Mononuclear cell (primary cell): ENCODE data around the gene GNPDA2. TPM values are rescaled to one million over a fixed set of nuclear protein-coding genes. Genes with fewer than 3 reads are reported as not detected.
"Not testable (repeated sequence)": the region's sequence is repeated elsewhere in the genome, so short reads cannot be mapped to it uniquely, and the experiment has no call there.

Source experiments
- H3K27me3 ChIP-seq: 2 replicates; pipeline ENCODE4 v1.6.0; 2011; ENCODE audit warnings: low read length, control low read depth; ENCODE audit not compliant: insufficient read depth
- H3K4me1 ChIP-seq: 2 replicates; pipeline ENCODE4 v1.5.1; 2011; ENCODE audit warnings: mild to moderate bottlenecking, low read length, control low read depth; ENCODE audit not compliant: insufficient read depth
- H3K4me3 ChIP-seq: 2 replicates; pipeline ENCODE4 v1.5.1; 2011; ENCODE audit warnings: mild to moderate bottlenecking, low read length, moderate library complexity
- H3K9me3 ChIP-seq: 2 replicates; pipeline ENCODE4 v1.5.1; 2011; ENCODE audit warnings: low read depth, mild to moderate bottlenecking, control low read depth, low read length
- total RNA-seq: library from RNA; depleted of rRNA; stranded (reverse); fragments of >200 nt; gene quantifications from one replicate; pipeline ENCODE4 v1.2.3, GENCODE V29; 2012

GNPDA2 gene
- 12.6 TPM for total RNA-seq

- Histone ChIP-seq H3K27me3 (peaks cover 1% of the 10 kb centered on the region), H3K9me3 (no peaks in the 10 kb centered on the region), H3K4me1 (peaks cover 23% of the 10 kb centered on the region), H3K4me3 (peak within 1 kb of the TSS; percentile 70)
Observed at GRCh38 chr4:44726038-44726871, at the start of gene GNPDA2. GNPDA2 (minus strand) TSS chr4:44726556; CDS start chr4:44722207, 4,349 bp downstream.

- no peaks in the 10 kb centered on the region for H3K4me1 ChIP-seq
Observed at GRCh38 chr4:44772340-44772739, 46.0 kb upstream of the GNPDA2 start.

GRCh38 chr4:44771789-44772188, 45.4 kb upstream of the GNPDA2 start:
- no peaks in the 10 kb centered on the region for H3K27me3 ChIP-seq
- no peak overlapping the region for H3K4me3 ChIP-seq
- H3K9me3 ChIP-seq, result no peaks in the 10 kb centered on the region
- H3K4me1 ChIP-seq, result no peaks in the 10 kb centered on the region

More at GRCh38 chr4:44772340-44772739, 46.0 kb upstream of the GNPDA2 start:
- Histone ChIP-seq H3K27me3 (no peaks in the 10 kb centered on the region), H3K4me3 (no peak overlapping the region), H3K9me3 (no peaks in the 10 kb centered on the region)

- peaks cover 8% of the 10 kb centered on the region for H3K27me3 ChIP-seq
- no peaks in the 10 kb centered on the region for H3K4me1 ChIP-seq
- H3K9me3 ChIP-seq, result no peaks in the 10 kb centered on the region
- no peak overlapping the region for H3K4me3 ChIP-seq
Observed at GRCh38 chr4:44766453-44766852, 40.1 kb upstream of the GNPDA2 start.

- no peaks in the 10 kb centered on the region for H3K9me3 ChIP-seq
- H3K4me3 ChIP-seq, result no peak overlapping the region
- peaks cover 18% of the 10 kb centered on the region for H3K27me3 ChIP-seq
- H3K4me1 ChIP-seq, result no peaks in the 10 kb centered on the region
Observed at GRCh38 chr4:44765116-44765515, 38.8 kb upstream of the GNPDA2 start.

GRCh38 chr4:44761306-44761705, 35.0 kb upstream of the GNPDA2 start:
- no peak overlapping the region for H3K4me3 ChIP-seq
- H3K27me3 ChIP-seq, result peaks cover 18% of the 10 kb centered on the region
- H3K4me1 ChIP-seq, result no peaks in the 10 kb centered on the region
- H3K9me3 ChIP-seq, result no peaks in the 10 kb centered on the region

GRCh38 chr4:44760142-44760898, 34.0 kb upstream of the GNPDA2 start:
- H3K4me3 ChIP-seq, result no peak overlapping the region
- no peaks in the 10 kb centered on the region for H3K4me1 ChIP-seq
- peaks cover 17% of the 10 kb centered on the region for H3K27me3 ChIP-seq

GRCh38 chr4:44756559-44756958, 30.2 kb upstream of the GNPDA2 start:
- Histone ChIP-seq H3K4me3 (no peak overlapping the region), H3K4me1 (no peaks in the 10 kb centered on the region), H3K27me3 (peaks cover 16% of the 10 kb centered on the region), H3K9me3 (no peaks in the 10 kb centered on the region)

More at GRCh38 chr4:44760142-44760898, 34.0 kb upstream of the GNPDA2 start:
- H3K9me3 ChIP-seq, result no peaks in the 10 kb centered on the region

- Histone ChIP-seq H3K9me3 (no peaks in the 10 kb centered on the region), H3K4me1 (no peaks in the 10 kb centered on the region), H3K27me3 (peaks cover 7% of the 10 kb centered on the region), H3K4me3 (no peak overlapping the region)
Observed at GRCh38 chr4:44740201-44740600, 13.8 kb upstream of the GNPDA2 start.

- H3K9me3 ChIP-seq, result no peaks in the 10 kb centered on the region
- no peak overlapping the region for H3K4me3 ChIP-seq
- H3K27me3 ChIP-seq, result peaks cover 10% of the 10 kb centered on the region
- H3K4me1 ChIP-seq, result no peaks in the 10 kb centered on the region
Observed at GRCh38 chr4:44738615-44739014, 12.3 kb upstream of the GNPDA2 start.

- Histone ChIP-seq H3K4me1 (no peaks in the 10 kb centered on the region), H3K27me3 (peaks cover 18% of the 10 kb centered on the region), H3K9me3 (no peaks in the 10 kb centered on the region), H3K4me3 (no peak overlapping the region)
Observed at GRCh38 chr4:44736900-44737299, 10.5 kb upstream of the GNPDA2 start.

GRCh38 chr4:44728694-44729093, 2.3 kb upstream of the GNPDA2 start:
- Histone ChIP-seq H3K27me3 (peaks cover 12% of the 10 kb centered on the region), H3K4me1 (peaks cover 22% of the 10 kb centered on the region)
- not testable (repeated sequence) for H3K9me3 ChIP-seq, H3K4me3 ChIP-seq

GRCh38 chr4:44727471-44727870, 1.1 kb upstream of the GNPDA2 start:
- H3K27me3 ChIP-seq, result peaks cover 4% of the 10 kb centered on the region
- H3K4me1 ChIP-seq, result peaks cover 23% of the 10 kb centered on the region
- H3K9me3 ChIP-seq, result no peaks in the 10 kb centered on the region
- H3K4me3 ChIP-seq, result no peak overlapping the region

- H3K4me3 ChIP-seq, result peak overlapping the region; percentile 70
- peaks cover 23% of the 10 kb centered on the region for H3K4me1 ChIP-seq
- no peaks in the 10 kb centered on the region for H3K27me3 ChIP-seq
- no peaks in the 10 kb centered on the region for H3K9me3 ChIP-seq
Observed at GRCh38 chr4:44725726-44726037, 674 bp downstream of the GNPDA2 start.

- Histone ChIP-seq H3K9me3 (no peaks in the 10 kb centered on the region), H3K27me3 (no peaks in the 10 kb centered on the region), H3K4me1 (peaks cover 23% of the 10 kb centered on the region), H3K4me3 (no peak overlapping the region)
Observed at GRCh38 chr4:44725166-44725565, 1.2 kb downstream of the GNPDA2 start.
